Uterus (tissue), 4 donors: Measurements from ENCODE around the gene LRP6. TPM values are rescaled to one million over a fixed set of nuclear protein-coding genes. Genes with fewer than 3 reads are reported as not detected.

Experiments
- DNase-seq, 2 donors: peaks; one replicate each; pipeline ENCODE4 v3.0.0-alpha.2; 2019 to 2020
- H3K27ac ChIP-seq, 2 donors: fragments of 200-600 bp; sonication (generic); 1 replicate in 1 of 2; 2 replicates in 1 of 2; pipeline ENCODE4 v1.5.1; 2016 to 2018
- H3K27me3 ChIP-seq, 2 donors: fragments of 200-600 bp; sonication (generic); one replicate each; pipeline ENCODE4 v1.5.1; 2018 to 2019; ENCODE audit warnings: control low read depth in 1 of 2
- H3K36me3 ChIP-seq, 2 donors: fragments of 200-600 bp; sonication (generic); one replicate each; pipeline ENCODE4 v1.5.1; 2019; ENCODE audit warnings: control low read depth in 1 of 2
- H3K4me1 ChIP-seq, 2 donors: fragments of 200-600 bp; sonication (generic); one replicate each; pipeline ENCODE4 v1.5.1; 2018 to 2019; ENCODE audit warnings: control low read depth in 1 of 2
- H3K4me3 ChIP-seq, 2 donors: fragments of 200-600 bp; sonication (generic); 1 replicate in 1 of 2; 2 replicates in 1 of 2; pipeline ENCODE4 v1.5.1; 2018 to 2019; ENCODE audit warnings: mild to moderate bottlenecking in 1 of 2
- H3K9me3 ChIP-seq, 2 donors: fragments of 200-600 bp; sonication (generic); one replicate each; pipeline ENCODE4 v1.5.1; 2019; ENCODE audit warnings: control low read depth in 1 of 2
- POLR2A ChIP-seq, 2 donors: fragments of 450-650 bp; IDR thresholded peaks; one replicate each; pipeline ENCODE4 v1.6.1; 2016; ENCODE audit warnings: antibody characterized with exemption in 2 of 2, mild to moderate bottlenecking in 1 of 2, moderate library complexity in 1 of 2
- intact Hi-C: fragments of 100-400 bp; cut with DNase I; formaldehyde crosslinking; loops from one replicate; pipeline ENCODE4 v1.15.1; 2023; ENCODE audit warnings: low total_unique reads
- total RNA-seq, 4 donors: library from RNA; depleted of rRNA in 3 of 4; stranded (reverse); fragments of >200 nt in 3 of 4; gene quantifications; one replicate each; pipeline versions ENCODE4 v1.1.0 to v1.2.4, GENCODE V29; 2014 to 2023
- TF ChIP-seq, protein P1 (sequence below), 4 experiments: fragments of 200-600 bp in 2 of 4; fragments of 450-650 bp in 2 of 4; sonication (generic) in 2 of 4; IDR thresholded peaks; one replicate each; pipeline ENCODE4 v1.5.1; 2016 to 2019; ENCODE audit warnings: antibody characterized with exemption in 4 of 4, mild to moderate bottlenecking in 2 of 4, moderate library complexity in 1 of 4
- donor health status: DM: yes; HTN: yes; CAD: no.

Gene LRP6
- total RNA-seq, 4 donors from 2014 or later = 18.7 to 141 (median 50.1) TPM

DNA sequence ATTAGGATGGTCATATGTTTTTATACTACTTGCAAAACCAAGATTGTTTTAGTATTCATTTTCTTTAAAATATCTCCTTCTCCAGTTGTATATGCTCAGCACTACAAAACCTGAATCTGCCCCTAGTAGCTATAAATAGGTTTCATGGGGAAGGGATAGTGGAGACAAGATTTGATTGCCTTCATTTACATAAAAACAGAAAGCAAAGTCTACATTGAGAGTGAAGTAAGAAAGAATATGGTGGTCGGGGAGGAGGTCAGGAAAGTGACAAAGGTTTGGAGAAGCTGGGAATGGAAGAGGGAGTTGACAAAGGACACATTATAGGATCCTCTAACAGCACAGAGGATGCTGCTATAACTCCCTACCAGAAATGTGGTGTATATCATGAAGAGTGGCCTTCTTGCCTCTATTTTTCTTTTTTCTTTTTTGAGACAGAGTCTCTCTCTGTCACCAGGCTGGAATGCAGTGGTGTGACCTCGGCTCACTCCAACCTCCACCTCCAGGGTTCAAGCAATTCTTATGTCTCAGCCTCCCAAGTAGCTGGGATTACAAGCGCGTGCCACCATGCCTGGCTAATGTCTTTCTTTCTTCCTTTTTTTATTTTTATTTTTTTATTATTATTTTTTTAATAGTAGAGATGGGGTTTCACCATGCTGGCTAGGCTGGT lies 6.6 kb upstream of the LRP6 start:
- TF ChIP-seq, protein P1, sequence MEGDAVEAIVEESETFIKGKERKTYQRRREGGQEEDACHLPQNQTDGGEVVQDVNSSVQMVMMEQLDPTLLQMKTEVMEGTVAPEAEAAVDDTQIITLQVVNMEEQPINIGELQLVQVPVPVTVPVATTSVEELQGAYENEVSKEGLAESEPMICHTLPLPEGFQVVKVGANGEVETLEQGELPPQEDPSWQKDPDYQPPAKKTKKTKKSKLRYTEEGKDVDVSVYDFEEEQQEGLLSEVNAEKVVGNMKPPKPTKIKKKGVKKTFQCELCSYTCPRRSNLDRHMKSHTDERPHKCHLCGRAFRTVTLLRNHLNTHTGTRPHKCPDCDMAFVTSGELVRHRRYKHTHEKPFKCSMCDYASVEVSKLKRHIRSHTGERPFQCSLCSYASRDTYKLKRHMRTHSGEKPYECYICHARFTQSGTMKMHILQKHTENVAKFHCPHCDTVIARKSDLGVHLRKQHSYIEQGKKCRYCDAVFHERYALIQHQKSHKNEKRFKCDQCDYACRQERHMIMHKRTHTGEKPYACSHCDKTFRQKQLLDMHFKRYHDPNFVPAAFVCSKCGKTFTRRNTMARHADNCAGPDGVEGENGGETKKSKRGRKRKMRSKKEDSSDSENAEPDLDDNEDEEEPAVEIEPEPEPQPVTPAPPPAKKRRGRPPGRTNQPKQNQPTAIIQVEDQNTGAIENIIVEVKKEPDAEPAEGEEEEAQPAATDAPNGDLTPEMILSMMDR (IDR thresholded peaks at IDR 0.05) = no peak
- TF ChIP-seq POLR2A (IDR thresholded peaks at IDR 0.05) = no peak
- intact Hi-C loops = no loop called here
- DNase-seq = no peak
- Histone ChIP-seq H3K9me3 (no peaks in the 10 kb centered on the region), H3K27ac (no peak overlapping the region), H3K4me3 (no peak overlapping the region), H3K4me1 (no peaks in the 10 kb centered on the region), H3K36me3 (no peaks in the 10 kb centered on the region), H3K27me3 (no peaks in the 10 kb centered on the region)

DNA sequence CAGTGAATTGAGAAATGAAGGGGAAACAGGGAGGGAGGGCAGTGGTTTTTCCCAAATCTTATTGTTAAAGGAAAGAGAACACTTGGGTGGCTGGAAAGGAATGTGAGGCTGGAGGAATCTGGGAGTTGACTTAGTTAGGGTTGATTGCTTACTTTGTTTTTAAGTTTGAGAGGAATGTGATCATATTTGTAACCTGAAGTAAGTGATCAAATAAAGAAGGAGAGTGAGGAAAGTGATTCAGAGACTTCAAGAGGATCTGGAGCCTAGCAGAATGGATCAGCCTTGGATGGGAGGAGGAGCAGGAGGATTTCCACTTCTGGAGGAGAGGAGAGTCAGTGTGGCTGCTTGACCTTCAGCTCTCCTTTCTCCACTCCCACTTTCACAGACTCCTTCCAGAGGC lies 6.0 kb upstream of the LRP6 start:
- Histone ChIP-seq H3K4me1 (no peaks in the 10 kb centered on the region), H3K9me3 (no peaks in the 10 kb centered on the region), H3K27me3 (no peaks in the 10 kb centered on the region), H3K4me3 (no peak overlapping the region), H3K36me3 (no peaks in the 10 kb centered on the region), H3K27ac (no peak overlapping the region)
- TF ChIP-seq, protein P1 (IDR thresholded peaks at IDR 0.05) = no peak
- TF ChIP-seq POLR2A (IDR thresholded peaks at IDR 0.05) = no peak
- intact Hi-C loops = no loop called here
- no peak for DNase-seq

GRCh38 chr12:12270226-12270625 lies 3.4 kb upstream of the LRP6 start:
- no peaks in the 10 kb centered on the region for H3K36me3 ChIP-seq
- TF ChIP-seq, protein P1 (IDR thresholded peaks at IDR 0.05) = no peak
- no peak for TF ChIP-seq POLR2A (IDR thresholded peaks at IDR 0.05)
- no peak overlapping the region for H3K4me3 ChIP-seq

DNA sequence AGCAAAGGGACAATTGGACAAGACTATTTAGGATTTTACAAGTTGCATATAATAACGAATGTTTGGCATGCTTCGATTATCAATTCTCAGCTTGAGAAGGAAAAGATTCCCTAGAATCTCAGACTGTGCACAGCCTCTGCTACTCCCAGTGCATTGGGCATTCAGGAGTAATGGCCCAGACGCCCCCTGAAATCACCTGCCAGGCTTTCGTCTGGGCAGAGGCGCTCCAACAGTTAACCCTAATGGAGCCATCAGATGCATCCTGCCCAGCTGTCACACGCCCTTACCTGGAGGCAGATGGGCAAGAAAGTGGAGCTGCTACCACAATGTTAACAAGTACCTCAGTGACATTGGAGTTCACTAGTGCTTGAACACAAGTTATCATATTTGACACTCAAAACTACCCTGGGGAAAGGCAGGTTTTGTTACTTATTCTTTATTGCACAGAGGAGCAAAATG lies 927 bp upstream of the LRP6 start:
- H3K27ac ChIP-seq = peak overlapping the region; percentile 98 to 100
- H3K4me1 ChIP-seq = no peaks in the 10 kb centered on the region
- peak overlapping the region; percentile 80 to 85 for H3K4me3 ChIP-seq
- DNase-seq = no peak
- no peaks in the 10 kb centered on the region for H3K9me3 ChIP-seq
- H3K27me3 ChIP-seq = no peaks in the 10 kb centered on the region
- intact Hi-C loops = loop anchor here (5.0 kb wide), 1 partner anchor 55 kb away; no protein-coding TSS in a partner anchor
- H3K36me3 ChIP-seq = no peaks in the 10 kb centered on the region
- TF ChIP-seq, protein P1 (IDR thresholded peaks at IDR 0.05) = no peak
- no peak for TF ChIP-seq POLR2A (IDR thresholded peaks at IDR 0.05)

More at GRCh38 chr12:12270226-12270625, 3.4 kb upstream of the LRP6 start:
- H3K9me3 ChIP-seq = no peaks in the 10 kb centered on the region
- H3K27ac ChIP-seq = no peak overlapping the region
- no peak for DNase-seq
- H3K4me1 ChIP-seq = no peaks in the 10 kb centered on the region
- no peaks in the 10 kb centered on the region for H3K27me3 ChIP-seq
- intact Hi-C loops = no loop called here

- H3K9me3 ChIP-seq = no peaks in the 10 kb centered on the region
- no peaks in the 10 kb centered on the region for H3K27me3 ChIP-seq
- peak overlapping the region; percentile 80 to 85 for H3K4me3 ChIP-seq
- TF ChIP-seq, protein P1 (IDR thresholded peaks at IDR 0.05) = no peak
- no peak for TF ChIP-seq POLR2A (IDR thresholded peaks at IDR 0.05)
- no peaks in the 10 kb centered on the region for H3K4me1 ChIP-seq
- intact Hi-C loops = loop anchor here (5.0 kb wide), 1 partner anchor 56 kb away; no protein-coding TSS in a partner anchor
- H3K36me3 ChIP-seq = no peaks in the 10 kb centered on the region
- H3K27ac ChIP-seq = peak overlapping the region; percentile 98 to 100
- peak in 1 of 2 donors; percentile 49 for DNase-seq
Measured at GRCh38 chr12:12266389-12266872, 413 bp downstream of the LRP6 start.
